Measurements from ENCODE around the gene FBXO36. TPM values are rescaled to one million over a fixed set of nuclear protein-coding genes. Genes with fewer than 3 reads are reported as not detected.
"Not testable (repeated sequence)": the region's sequence is repeated elsewhere in the genome, so short reads cannot be mapped to it uniquely, and the experiment has no call there.

FBXO36 gene
- total and polyA plus RNA-seq, 2 donors (not counting 3 experiments of a cell fraction or from before 2014, with no cell fraction given) = 0.53 to 1.2 TPM

DNA sequence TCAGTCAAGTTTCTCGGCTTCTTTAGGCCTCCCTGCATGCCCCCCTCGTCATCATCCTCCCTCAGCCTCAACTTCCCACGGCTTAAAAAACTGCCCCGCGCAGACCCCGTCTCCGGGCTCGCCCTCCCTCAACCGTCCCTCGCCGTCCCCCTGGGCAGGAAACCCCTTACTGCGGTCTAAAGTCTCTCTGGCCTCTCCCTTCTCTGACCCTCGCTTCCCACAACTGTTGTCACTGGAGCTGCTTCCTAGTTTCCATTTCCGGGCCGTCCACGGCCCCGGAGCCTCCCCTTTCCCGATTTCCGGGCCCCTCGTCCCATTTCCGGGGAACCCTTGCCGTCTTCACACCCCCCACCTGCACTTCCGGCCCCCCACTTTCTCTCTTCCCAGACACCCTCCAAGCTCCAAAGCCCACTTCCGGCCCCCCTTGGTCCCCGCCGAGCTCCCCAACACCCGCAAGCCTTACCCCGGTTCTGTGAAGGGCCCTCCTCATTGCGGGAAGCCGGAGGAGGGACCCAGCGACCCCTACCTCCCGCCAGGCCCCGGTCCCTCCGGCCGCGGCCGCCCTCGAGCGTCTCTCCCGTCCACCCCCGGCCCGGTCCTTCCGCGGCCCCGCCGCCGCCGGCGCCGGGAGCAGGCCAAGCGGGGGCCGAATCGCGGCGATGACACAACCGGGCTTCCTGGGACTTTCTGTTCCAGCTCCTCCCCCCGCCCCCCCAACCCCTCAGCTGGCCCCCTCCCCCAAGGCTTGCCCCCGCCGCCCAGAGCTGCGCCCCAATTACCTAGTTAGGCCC is 1.0 kb upstream of the FBXO36 start:
- peak overlapping the region; percentile 99 for H3K4me2 ChIP-seq (ENCODE audit: insufficient read depth, low read length)
- H3K27me3 ChIP-seq (ENCODE audit: control insufficient read depth in 2 of 2, insufficient read depth in 2 of 2, low read length in 2 of 2) = no peaks in the 10 kb centered on the region
- intact Hi-C loops (cut with micrococcal nuclease) = loop anchor here (5.0 kb wide), 1 partner anchor 406 kb away; the partner anchor contains the start of gene SP140L
- peak overlapping the region; percentile 25 for H2AFZ ChIP-seq (ENCODE audit: low read depth, low read length)
- H3K9me3 ChIP-seq (replicated peaks; ENCODE audit: control insufficient read depth, insufficient read depth, low read length) = no peaks in the 10 kb centered on the region
- no TSS peak for BruUV-seq (replicated peaks)
- dilution Hi-C loops (cut with MboI; ENCODE audit: extremely low pct_ligation_motif_present, low sequenced_read_pairs) = no loop called here
- peaks cover 8% of the 10 kb centered on the region for H4K20me1 ChIP-seq (replicated peaks; ENCODE audit: control insufficient read depth, extremely low read depth, insufficient read depth, low read length)
- FAIRE-seq = peak; percentile 18
- peaks cover 12% of the 10 kb centered on the region for H3K4me1 ChIP-seq (ENCODE audit: control insufficient read depth, extremely low read depth, insufficient read depth, low read length)
- ChIA-PET POLR2A (interaction anchor here (0.6 to 1.0 kb wide), 5 partner anchors 40 to 487 kb away, joined by 3 to 10 read pairs (median 4); no protein-coding TSS in a partner anchor), CTCF (interaction anchor here (0.6 to 4.2 kb wide), 5 partner anchors 59 to 1754 kb away, joined by 3 to 30 read pairs (median 3); no protein-coding TSS in a partner anchor)
- H3K9me1 ChIP-seq (replicated peaks; ENCODE audit: control insufficient read depth, extremely low read depth, insufficient read depth, low read length) = no peaks in the 10 kb centered on the region
- H3K27ac ChIP-seq (ENCODE audit: insufficient read depth, low read depth, low read length) = peak overlapping the region; percentile 91
- peak overlapping the region; percentile 62 to 98 (median 90) for H3K4me3 ChIP-seq (replicated peaks in 1 of 3; ENCODE audit: insufficient read depth in 1 of 3, low read depth in 1 of 3, low read length in 3 of 3)
- peaks cover 2% of the 10 kb centered on the region in 2 experiments for H3K36me3 ChIP-seq (ENCODE audit: control insufficient read depth in 2 of 2, extremely low read depth in 1 of 2, insufficient read depth in 2 of 2, low read length in 2 of 2)
- DNase-seq (ENCODE audit: low read depth, low spot score) = peak; percentile 33
- TF ChIP-seq POLR2A (IDR thresholded peaks at IDR 0.05; ENCODE audit: low read depth, low read length) (no peak), POLR2AphosphoS5 (IDR thresholded peaks at IDR 0.05; ENCODE audit: insufficient read depth, low read depth, low read length) (peak; percentile 51)
- H3K79me2 ChIP-seq (ENCODE audit: control insufficient read depth, insufficient read depth, low read length) = peaks cover 52% of the 10 kb centered on the region
- H3K9ac ChIP-seq (replicated peaks; ENCODE audit: extremely low read depth, insufficient read depth, low read length) = peak overlapping the region; percentile 91

DNA sequence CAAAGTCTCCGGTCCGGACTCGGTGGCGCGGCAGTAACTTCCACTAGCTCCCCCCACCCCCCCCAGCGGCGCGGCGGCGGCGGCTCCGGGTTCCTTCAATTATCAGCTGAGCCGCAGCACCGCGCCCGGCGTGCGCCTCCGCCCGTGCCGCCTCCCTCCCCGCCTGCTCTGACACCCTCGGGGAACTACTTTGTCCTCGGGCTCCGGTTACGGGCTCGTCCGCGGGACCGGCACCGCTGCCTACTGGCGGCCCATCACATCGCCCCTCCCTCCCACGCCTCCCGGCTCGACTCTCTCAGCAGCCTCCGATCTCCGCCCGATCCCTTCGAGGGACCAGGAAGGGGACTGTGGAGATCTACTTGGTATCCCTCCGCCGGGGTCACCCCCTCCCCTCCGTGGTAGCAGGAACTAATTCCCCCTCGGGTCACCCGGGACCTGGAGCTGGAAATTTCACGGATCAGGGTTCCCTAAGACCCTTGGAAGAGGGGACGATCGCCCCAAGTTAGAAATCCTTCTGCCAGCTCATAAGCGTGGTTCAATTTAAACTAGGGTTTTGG is 333 bp upstream of the FBXO36 start, which contains the start of gene TRIP12:
TRIP12 (minus strand) TSS at position 118 of the 557 bp plus-strand sequence. CDS start 41,930 bp downstream, outside the sequence.
- CTCF ChIA-PET = interaction anchor here (0.6 to 4.2 kb wide), 3 partner anchors 58 to 1753 kb away, joined by 3 to 30 read pairs (median 3); no protein-coding TSS in a partner anchor
- Histone ChIP-seq H3K27me3 (ENCODE audit: control insufficient read depth in 2 of 2, insufficient read depth in 2 of 2, low read length in 2 of 2) (no peaks in the 10 kb centered on the region), H3K9ac (replicated peaks; ENCODE audit: extremely low read depth, insufficient read depth, low read length) (peak within 1 kb of the TSS; percentile 91), H3K36me3 (ENCODE audit: control insufficient read depth in 2 of 2, extremely low read depth in 1 of 2, insufficient read depth in 2 of 2, low read length in 2 of 2) (peaks cover 2% of the 10 kb centered on the region in 2 experiments), H3K27ac (ENCODE audit: insufficient read depth, low read depth, low read length) (peak within 1 kb of the TSS; percentile 91), H2AFZ (ENCODE audit: low read depth, low read length) (peak within 1 kb of the TSS; percentile 95), H3K4me2 (ENCODE audit: insufficient read depth, low read length) (peak within 1 kb of the TSS; percentile 99), H3K79me2 (ENCODE audit: control insufficient read depth, insufficient read depth, low read length) (peaks cover 45% of the 10 kb centered on the region), H4K20me1 (replicated peaks; ENCODE audit: control insufficient read depth, extremely low read depth, insufficient read depth, low read length) (peaks cover 7% of the 10 kb centered on the region), H3K9me1 (replicated peaks; ENCODE audit: control insufficient read depth, extremely low read depth, insufficient read depth, low read length) (no peaks in the 10 kb centered on the region), H3K4me3 (replicated peaks in 1 of 3; ENCODE audit: insufficient read depth in 1 of 3, low read depth in 1 of 3, low read length in 3 of 3) (peak within 1 kb of the TSS; percentile 62 to 98 (median 90)), H3K9me3 (replicated peaks; ENCODE audit: control insufficient read depth, insufficient read depth, low read length) (no peaks in the 10 kb centered on the region), H3K4me1 (ENCODE audit: control insufficient read depth, extremely low read depth, insufficient read depth, low read length) (peaks cover 12% of the 10 kb centered on the region)
- POLR2A ChIA-PET = interaction anchor here (0.6 to 1.0 kb wide), 4 partner anchors 40 to 486 kb away, joined by 3 to 10 read pairs (median 5); no protein-coding TSS in a partner anchor
- no peak for TF ChIP-seq FOS (IDR thresholded peaks at IDR 0.05; ENCODE audit: borderline replicate concordance, insufficient read depth, low read length)
- peak; percentile 17 for TF ChIP-seq MYC (IDR thresholded peaks at IDR 0.05; ENCODE audit: low read depth, low read length)
- TF ChIP-seq POLR2AphosphoS5 (IDR thresholded peaks at IDR 0.05; ENCODE audit: insufficient read depth, low read depth, low read length) = peak; percentile 10
- peak; percentile 62 for TF ChIP-seq POLR2A (IDR thresholded peaks at IDR 0.05; ENCODE audit: low read depth, low read length)
- no TSS peak for BruUV-seq (replicated peaks)
- DNase-seq (ENCODE audit: low read depth, low spot score) (peak; percentile 97), FAIRE-seq (peak; percentile 75)
- dilution Hi-C loops (cut with MboI; ENCODE audit: extremely low pct_ligation_motif_present, low sequenced_read_pairs) (no loop called here), intact Hi-C loops (cut with micrococcal nuclease) (loop anchor here (1.0 to 5.0 kb wide), 7 partner anchors 59 to 487 kb away; partner anchors contain the start of gene SP140L)

DNA sequence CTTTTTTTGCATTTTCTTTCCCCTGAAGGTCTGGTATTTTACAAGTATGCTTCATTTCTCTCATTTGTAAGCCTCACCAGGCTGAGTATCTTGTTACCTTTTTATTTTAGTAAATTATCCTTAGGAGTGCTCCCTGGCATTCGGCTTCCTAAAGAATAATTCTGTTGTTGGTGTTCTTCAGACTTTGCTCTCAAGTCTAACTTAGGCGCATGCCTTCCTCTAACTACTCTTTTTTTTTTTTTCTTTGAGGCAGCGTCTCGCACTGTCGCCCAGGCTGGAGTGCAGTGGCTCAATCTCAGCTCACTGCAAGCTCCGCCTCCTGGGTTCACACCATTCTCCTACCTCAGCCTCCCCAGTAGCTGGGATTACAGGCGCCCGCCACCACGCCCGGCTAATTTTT is 2.2 kb downstream of the FBXO36 start:
- intact Hi-C loops (cut with micrococcal nuclease) = loop anchor here (5.0 kb wide), 1 partner anchor 403 kb away; the partner anchor contains the start of gene SP140L

More for the DNA sequence above, 2.2 kb downstream of the FBXO36 start:
- H3K9ac ChIP-seq (replicated peaks; ENCODE audit: extremely low read depth, insufficient read depth, low read length); H3K27ac ChIP-seq (ENCODE audit: insufficient read depth, low read depth, low read length); DNase-seq (ENCODE audit: low read depth, low spot score); H3K27me3 ChIP-seq (ENCODE audit: control insufficient read depth in 2 of 2, insufficient read depth in 2 of 2, low read length in 2 of 2); H3K4me3 ChIP-seq (replicated peaks in 1 of 3; ENCODE audit: insufficient read depth in 1 of 3, low read depth in 1 of 3, low read length in 3 of 3); dilution Hi-C loops (cut with MboI; ENCODE audit: extremely low pct_ligation_motif_present, low sequenced_read_pairs); H4K20me1 ChIP-seq (replicated peaks; ENCODE audit: control insufficient read depth, extremely low read depth, insufficient read depth, low read length); POLR2A ChIA-PET; H3K9me3 ChIP-seq (replicated peaks; ENCODE audit: control insufficient read depth, insufficient read depth, low read length); H3K4me2 ChIP-seq (ENCODE audit: insufficient read depth, low read length); CTCF ChIA-PET; BruUV-seq (replicated peaks); H3K36me3 ChIP-seq (ENCODE audit: control insufficient read depth in 2 of 2, extremely low read depth in 1 of 2, insufficient read depth in 2 of 2, low read length in 2 of 2); H3K9me1 ChIP-seq (replicated peaks; ENCODE audit: control insufficient read depth, extremely low read depth, insufficient read depth, low read length); FAIRE-seq; H2AFZ ChIP-seq (ENCODE audit: low read depth, low read length): not testable (repeated sequence)
- peaks cover 22% of the 10 kb centered on the region for H3K79me2 ChIP-seq (ENCODE audit: control insufficient read depth, insufficient read depth, low read length)
- peaks cover 25% of the 10 kb centered on the region for H3K4me1 ChIP-seq (ENCODE audit: control insufficient read depth, extremely low read depth, insufficient read depth, low read length)
